H9 (cell line): ENCODE data around the gene LPCAT2. TPM values are rescaled to one million over a fixed set of nuclear protein-coding genes. Genes with fewer than 3 reads are reported as not detected.

Experiments
- DNase-seq: peaks from one replicate; pipeline ENCODE4 v3.0.0-alpha.2; 2017
- H2AFZ ChIP-seq: one replicate; pipeline ENCODE4 v1.6.1; 2013; ENCODE audit warnings: mild to moderate bottlenecking, low read length, control low read depth, moderate library complexity
- H2AK5ac ChIP-seq: 2 replicates; pipeline ENCODE4 v1.6.1; 2013; ENCODE audit warnings: low read length, control low read depth, mixed read lengths; ENCODE audit not compliant: insufficient read length
- H2BK120ac ChIP-seq: one replicate; pipeline ENCODE4 v1.6.1; 2013; ENCODE audit warnings: low read depth, mild to moderate bottlenecking, low read length, control low read depth, inconsistent platforms; ENCODE audit not compliant: poor library complexity, severe bottlenecking
- H2BK12ac ChIP-seq: 2 replicates; pipeline ENCODE4 v1.6.1; 2013; ENCODE audit warnings: low read length, control low read depth, mixed read lengths, low read depth; ENCODE audit not compliant: insufficient read length
- H2BK15ac ChIP-seq: 2 replicates; pipeline ENCODE4 v1.6.1; 2013; ENCODE audit warnings: low read depth, low read length, control low read depth
- H2BK20ac ChIP-seq: one replicate; pipeline ENCODE4 v1.6.1; 2013; ENCODE audit warnings: low read depth, mild to moderate bottlenecking, low read length, control low read depth, inconsistent platforms; ENCODE audit not compliant: poor library complexity, severe bottlenecking
- H2BK5ac ChIP-seq: 2 replicates; pipeline ENCODE4 v1.6.1; 2013; ENCODE audit warnings: low read length, control low read depth, mixed read lengths; ENCODE audit not compliant: insufficient read length
- H3K14ac ChIP-seq: 2 replicates; pipeline ENCODE4 v1.6.1; 2013; ENCODE audit warnings: low read length, control low read depth; ENCODE audit not compliant: insufficient read depth
- H3K18ac ChIP-seq: 2 replicates; pipeline ENCODE4 v1.6.1; 2013; ENCODE audit warnings: low read depth, mild to moderate bottlenecking, mixed read lengths, low read length, control low read depth; ENCODE audit not compliant: insufficient read length
- H3K23ac ChIP-seq: 2 replicates; pipeline ENCODE4 v1.6.1; 2013; ENCODE audit warnings: low read length, control low read depth, mixed read lengths, low read depth; ENCODE audit not compliant: insufficient read length
- H3K23me2 ChIP-seq: 2 replicates; pipeline ENCODE4 v1.6.1; 2013; ENCODE audit warnings: low read depth, mild to moderate bottlenecking, mixed read lengths, low read length, control low read depth; ENCODE audit not compliant: insufficient read length, poor library complexity, severe bottlenecking
- H3K27ac ChIP-seq: 2 replicates; pipeline ENCODE4 v1.5.1; 2013; ENCODE audit warnings: low read length, control low read depth, mixed read lengths, low read depth; ENCODE audit not compliant: insufficient read length
- H3K27me3 ChIP-seq: 2 replicates; pipeline ENCODE4 v1.6.1; 2013; ENCODE audit warnings: low read length, control low read depth, inconsistent platforms; ENCODE audit not compliant: insufficient read depth
- H3K4ac ChIP-seq: 2 replicates; pipeline ENCODE4 v1.6.1; 2013; ENCODE audit warnings: low read depth, mild to moderate bottlenecking, control low read depth, inconsistent platforms, low read length, moderate library complexity
- H3K4me1 ChIP-seq: 2 replicates; pipeline ENCODE4 v1.6.1; 2013; ENCODE audit warnings: low read length, control low read depth, inconsistent platforms; ENCODE audit not compliant: insufficient read depth
- H3K4me2 ChIP-seq: 2 replicates; pipeline ENCODE4 v1.6.1; 2013; ENCODE audit warnings: low read length, control low read depth, mixed read lengths; ENCODE audit not compliant: insufficient read length, insufficient read depth
- H3K56ac ChIP-seq: 2 replicates; pipeline ENCODE4 v1.6.1; 2013; ENCODE audit warnings: low read depth, mild to moderate bottlenecking, mixed read lengths, low read length, control low read depth; ENCODE audit not compliant: insufficient read length
- H3K79me1 ChIP-seq: 2 replicates; pipeline ENCODE4 v1.6.1; 2013; ENCODE audit warnings: low read depth, mild to moderate bottlenecking, moderate library complexity, low read length, control low read depth, inconsistent platforms; ENCODE audit not compliant: insufficient read depth, poor library complexity, severe bottlenecking
- H3K79me2 ChIP-seq: 2 replicates; pipeline ENCODE4 v1.6.1; 2013; ENCODE audit warnings: low read length, control low read depth, inconsistent platforms; ENCODE audit not compliant: insufficient read depth
- H3K9ac ChIP-seq: 2 replicates; pipeline ENCODE4 v1.6.1; 2013; ENCODE audit warnings: low read length, control low read depth, mixed read lengths; ENCODE audit not compliant: insufficient read length; ENCODE audit errors: extremely low read depth
- H3K9me3 ChIP-seq: one replicate; pipeline ENCODE4 v1.6.1; 2013; ENCODE audit warnings: low read depth, low read length, inconsistent platforms; ENCODE audit not compliant: control insufficient read depth
- H3T11ph ChIP-seq: one replicate; pipeline ENCODE4 v1.6.1; 2013; ENCODE audit warnings: mild to moderate bottlenecking, low read length, control low read depth, inconsistent platforms
- H4K20me1 ChIP-seq: one replicate; pipeline ENCODE4 v1.6.1; 2013; ENCODE audit not compliant: control insufficient read depth, insufficient read length, insufficient read depth
- H4K5ac ChIP-seq: 2 replicates; pipeline ENCODE4 v1.6.1; 2013; ENCODE audit warnings: low read depth, mild to moderate bottlenecking, mixed read lengths, low read length, control low read depth; ENCODE audit not compliant: insufficient read length
- H4K8ac ChIP-seq: replicated peaks from 2 replicates; pipeline ENCODE4 v1.6.1; 2013; ENCODE audit warnings: low read length, control low read depth, mixed read lengths, low read depth; ENCODE audit not compliant: insufficient read length
- H4K91ac ChIP-seq: 2 replicates; pipeline ENCODE4 v1.6.1; 2013; ENCODE audit warnings: low read depth, mild to moderate bottlenecking, moderate library complexity, mixed read lengths, low read length, control low read depth; ENCODE audit not compliant: insufficient read length
- H3K27ac Mint-ChIP-seq, 3 experiments: 2 replicates in 2 of 3; 3 replicates in 1 of 3; pipeline ENCODE4 v1.8.0; 2020 to 2021; ENCODE audit warnings: mixed read lengths in 3 of 3, mild to moderate bottlenecking in 1 of 3, moderate library complexity in 1 of 3
- H3K27me3 Mint-ChIP-seq: 2 replicates; pipeline ENCODE4 v1.8.0; 2021; ENCODE audit warnings: low read depth, mild to moderate bottlenecking, moderate library complexity, mixed read lengths
- H3K36me3 Mint-ChIP-seq, 3 experiments: 2 replicates in 2 of 3; 3 replicates in 1 of 3; pipeline ENCODE4 v1.8.0; 2020 to 2021; ENCODE audit warnings: low read depth in 3 of 3, mixed read lengths in 3 of 3; ENCODE audit not compliant: insufficient read depth in 1 of 3
- H3K4me1 Mint-ChIP-seq, 2 experiments: 2 replicates each; pipeline ENCODE4 v1.8.0; 2020; ENCODE audit warnings: mixed read lengths in 2 of 2
- H3K4me3 Mint-ChIP-seq, 2 experiments: 2 replicates in 1 of 2; 3 replicates in 1 of 2; pipeline ENCODE4 v1.8.0; 2020 to 2021; ENCODE audit warnings: mild to moderate bottlenecking in 2 of 2, mixed read lengths in 2 of 2, moderate library complexity in 1 of 2
- H3K9me3 Mint-ChIP-seq, 2 experiments: 2 replicates in 1 of 2; 3 replicates in 1 of 2; pipeline ENCODE4 v1.8.0; 2020; ENCODE audit warnings: mild to moderate bottlenecking in 2 of 2, mixed read lengths in 2 of 2, moderate library complexity in 1 of 2
- CTCF ChIP-seq: fragments of 200-600 bp; sonication (generic); conservative IDR thresholded peaks from 3 replicates; pipeline ENCODE4 v1.8.0; 2021; ENCODE audit warnings: antibody characterized with exemption, mild to moderate bottlenecking
- WGBS: extraction: QIAGEN DNeasy Blood & Tissue Kit; methylation state at CpG from one replicate; pipeline ENCODE4 v1.1.7; 2013; ENCODE audit warnings: missing lambda C conversion rate, low lambda C conversion rate, mixed read lengths; ENCODE audit not compliant: insufficient read length; ENCODE audit errors: extremely low coverage; 5-methylcytosine and 5-hydroxymethylcytosine counted together
- total RNA-seq: library from RNA; stranded (reverse); gene quantifications from 2 replicates; pipeline ENCODE4 v1.2.1, GENCODE V29; 2021

Gene LPCAT2
- total RNA-seq, 1 experiment from 2014 or later: 2.8 TPM

- no CpG with 5 or more reads among the region's 1 CpG for WGBS
- Mint-ChIP-seq H3K27ac (no peak overlapping the region), H3K27me3 (no peaks in the 10 kb centered on the region), H3K4me1 (no peaks in the 10 kb centered on the region), H3K36me3 (no peaks in the 10 kb centered on the region), H3K9me3 (no peaks in the 10 kb centered on the region), H3K4me3 (no peak overlapping the region)
- Histone ChIP-seq H4K5ac (no peak overlapping the region), H3T11ph (no peak overlapping the region), H2AK5ac (no peak overlapping the region), H2BK5ac (no peak overlapping the region), H3K9ac (no peak overlapping the region), H3K4me2 (no peak overlapping the region), H3K23me2 (no peaks in the 10 kb centered on the region), H3K18ac (no peak overlapping the region), H3K9me3 (no peaks in the 10 kb centered on the region), H3K23ac (no peak overlapping the region), H3K79me2 (no peaks in the 10 kb centered on the region), H2AFZ (no peak overlapping the region), H4K20me1 (no peaks in the 10 kb centered on the region), H3K56ac (no peak overlapping the region), H3K27ac (no peak overlapping the region), H2BK15ac (no peak overlapping the region), H2BK12ac (no peak overlapping the region), H3K14ac (no peak overlapping the region), H4K91ac (no peak overlapping the region), H3K4ac (no peak overlapping the region), H2BK20ac (no peak overlapping the region), H2BK120ac (no peak overlapping the region), H3K27me3 (no peaks in the 10 kb centered on the region), H3K79me1 (no peaks in the 10 kb centered on the region), H4K8ac (no peak overlapping the region), H3K4me1 (no peaks in the 10 kb centered on the region)
- no peak for TF ChIP-seq CTCF
- DNase-seq: no peak
Observed at GRCh38 chr16:55569025-55569424, 60.2 kb downstream of the LPCAT2 start.
